Measurements from ENCODE around the gene UHRF2. TPM values are rescaled to one million over a fixed set of nuclear protein-coding genes. Genes with fewer than 3 reads are reported as not detected.

UHRF2 gene
- total RNA-seq, 1 experiment from 2014 or later: 40.6 TPM

DNA sequence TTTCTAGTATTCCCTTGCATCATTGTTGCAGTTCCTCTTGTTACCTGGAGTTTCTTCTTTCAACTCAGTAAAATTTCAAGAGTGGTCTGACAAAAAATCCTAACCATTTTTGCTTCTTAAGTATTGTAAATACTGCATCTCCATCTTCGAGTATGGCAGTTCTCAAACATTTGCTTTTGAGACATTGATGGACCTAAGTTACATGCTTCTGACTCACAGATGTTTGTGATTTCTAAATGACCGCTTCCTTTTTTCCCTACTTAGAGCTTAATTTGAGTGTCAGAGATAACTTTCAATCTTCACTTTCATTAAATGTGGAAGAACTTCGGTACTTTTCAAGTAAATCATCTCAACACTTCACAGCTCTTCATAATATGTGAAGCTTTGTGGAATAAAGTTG is 4.2 kb downstream of the UHRF2 start:
- H3K36me3 ChIP-seq (ENCODE audit: control insufficient read depth in 1 of 2, insufficient read depth in 2 of 2, low read length in 2 of 2): no peaks in the 10 kb centered on the region
- intact Hi-C loops (cut with micrococcal nuclease): loop anchor here (10.0 kb wide), 1 partner anchor 338 kb away; the partner anchor contains the start of gene KDM4C
- H4K20me1 ChIP-seq (ENCODE audit: insufficient read depth): no peaks in the 10 kb centered on the region; the same call in 1 of the 2 replicates
- no peaks in the 10 kb centered on the region for H3K9me2 ChIP-seq (ENCODE audit: insufficient read depth)
- H2AFZ ChIP-seq (ENCODE audit: low read depth, low read length, poor library complexity, severe bottlenecking): no peak overlapping the region
- CTCF ChIA-PET: no interaction called here
- RAD21 ChIA-PET (ENCODE audit: low non-redundant PET in 1 of 2, low total read pairs in 2 of 2, uncharacterized antibody in 2 of 2, unreplicated experiment in 2 of 2): no interaction called here
- peaks cover 89% of the 10 kb centered on the region for H3K79me2 ChIP-seq (ENCODE audit: insufficient read depth, low read length)
- H3K4me3 ChIP-seq (replicated peaks in 1 of 2; ENCODE audit: low read depth in 1 of 2, low read length in 2 of 2): no peak overlapping the region
- POLR2A ChIA-PET: no interaction called here
- H3K4me2 ChIP-seq (ENCODE audit: low read length): no peak overlapping the region
- no peak for TF ChIP-seq CEBPB (IDR thresholded peaks at IDR 0.05; ENCODE audit: low read depth)
- no peak for TF ChIP-seq FOSL1 (IDR thresholded peaks at IDR 0.05; ENCODE audit: low read depth)
- no peak for TF ChIP-seq EGR1 (IDR thresholded peaks at IDR 0.05; ENCODE audit: low read depth)
- TF ChIP-seq POLR2A (IDR thresholded peaks at IDR 0.05; ENCODE audit: borderline replicate concordance, extremely low read depth, insufficient read depth, insufficient read length): no peak
- no peak for TF ChIP-seq EZH2phosphoT487 (IDR thresholded peaks at IDR 0.05; ENCODE audit: borderline replicate concordance)
- TF ChIP-seq, protein P1, sequence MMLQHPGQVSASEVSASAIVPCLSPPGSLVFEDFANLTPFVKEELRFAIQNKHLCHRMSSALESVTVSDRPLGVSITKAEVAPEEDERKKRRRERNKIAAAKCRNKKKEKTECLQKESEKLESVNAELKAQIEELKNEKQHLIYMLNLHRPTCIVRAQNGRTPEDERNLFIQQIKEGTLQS (IDR thresholded peaks at IDR 0.05): no peak
- no peak for TF ChIP-seq SIN3A (IDR thresholded peaks at IDR 0.05; ENCODE audit: low read depth)
- TF ChIP-seq ZFX (IDR thresholded peaks at IDR 0.05): no peak
- TF ChIP-seq, protein P2, sequence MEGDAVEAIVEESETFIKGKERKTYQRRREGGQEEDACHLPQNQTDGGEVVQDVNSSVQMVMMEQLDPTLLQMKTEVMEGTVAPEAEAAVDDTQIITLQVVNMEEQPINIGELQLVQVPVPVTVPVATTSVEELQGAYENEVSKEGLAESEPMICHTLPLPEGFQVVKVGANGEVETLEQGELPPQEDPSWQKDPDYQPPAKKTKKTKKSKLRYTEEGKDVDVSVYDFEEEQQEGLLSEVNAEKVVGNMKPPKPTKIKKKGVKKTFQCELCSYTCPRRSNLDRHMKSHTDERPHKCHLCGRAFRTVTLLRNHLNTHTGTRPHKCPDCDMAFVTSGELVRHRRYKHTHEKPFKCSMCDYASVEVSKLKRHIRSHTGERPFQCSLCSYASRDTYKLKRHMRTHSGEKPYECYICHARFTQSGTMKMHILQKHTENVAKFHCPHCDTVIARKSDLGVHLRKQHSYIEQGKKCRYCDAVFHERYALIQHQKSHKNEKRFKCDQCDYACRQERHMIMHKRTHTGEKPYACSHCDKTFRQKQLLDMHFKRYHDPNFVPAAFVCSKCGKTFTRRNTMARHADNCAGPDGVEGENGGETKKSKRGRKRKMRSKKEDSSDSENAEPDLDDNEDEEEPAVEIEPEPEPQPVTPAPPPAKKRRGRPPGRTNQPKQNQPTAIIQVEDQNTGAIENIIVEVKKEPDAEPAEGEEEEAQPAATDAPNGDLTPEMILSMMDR (IDR thresholded peaks at IDR 0.05 in 2 of 3, conservative IDR thresholded peaks at IDR 0.05 in 1 of 3; ENCODE audit: borderline replicate concordance in 1 of 3, insufficient read depth in 1 of 3, low read depth in 2 of 3, low read length in 2 of 3): no peak
- no peak for TF ChIP-seq EZH2 (IDR thresholded peaks at IDR 0.05)
- no peak for TF ChIP-seq ELF1 (IDR thresholded peaks at IDR 0.05; ENCODE audit: borderline replicate concordance, low read depth)
- TF ChIP-seq RAD21 (IDR thresholded peaks at IDR 0.05; ENCODE audit: low read depth): no peak
- no peak for TF ChIP-seq JUND (IDR thresholded peaks at IDR 0.05)
- TF ChIP-seq, protein P3, sequence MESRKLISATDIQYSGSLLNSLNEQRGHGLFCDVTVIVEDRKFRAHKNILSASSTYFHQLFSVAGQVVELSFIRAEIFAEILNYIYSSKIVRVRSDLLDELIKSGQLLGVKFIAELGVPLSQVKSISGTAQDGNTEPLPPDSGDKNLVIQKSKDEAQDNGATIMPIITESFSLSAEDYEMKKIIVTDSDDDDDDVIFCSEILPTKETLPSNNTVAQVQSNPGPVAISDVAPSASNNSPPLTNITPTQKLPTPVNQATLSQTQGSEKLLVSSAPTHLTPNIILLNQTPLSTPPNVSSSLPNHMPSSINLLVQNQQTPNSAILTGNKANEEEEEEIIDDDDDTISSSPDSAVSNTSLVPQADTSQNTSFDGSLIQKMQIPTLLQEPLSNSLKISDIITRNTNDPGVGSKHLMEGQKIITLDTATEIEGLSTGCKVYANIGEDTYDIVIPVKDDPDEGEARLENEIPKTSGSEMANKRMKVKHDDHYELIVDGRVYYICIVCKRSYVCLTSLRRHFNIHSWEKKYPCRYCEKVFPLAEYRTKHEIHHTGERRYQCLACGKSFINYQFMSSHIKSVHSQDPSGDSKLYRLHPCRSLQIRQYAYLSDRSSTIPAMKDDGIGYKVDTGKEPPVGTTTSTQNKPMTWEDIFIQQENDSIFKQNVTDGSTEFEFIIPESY (IDR thresholded peaks at IDR 0.05; ENCODE audit: extremely low read depth, insufficient replicate concordance, low read length): no peak
- no peak for TF ChIP-seq SRF (IDR thresholded peaks at IDR 0.05; ENCODE audit: low read depth)
- H3K27me3 ChIP-seq (ENCODE audit: insufficient read depth, low read length): no peaks in the 10 kb centered on the region
- H3K9me3 ChIP-seq (ENCODE audit: control insufficient read depth in 1 of 2, insufficient read depth in 1 of 2, low read depth in 1 of 2, low read length in 2 of 2): no peaks in the 10 kb centered on the region
- no peak overlapping the region for H3K27ac ChIP-seq (ENCODE audit: low read depth, low read length)
- DNase-seq (ENCODE audit: low read depth, low spot score): no peak
- BruUV-seq (replicated peaks): no TSS peak
- ATAC-seq: no peak
- no peak overlapping the region for H3K9ac ChIP-seq (ENCODE audit: low read length)
- H3K4me1 ChIP-seq (ENCODE audit: control insufficient read depth in 1 of 2, insufficient read depth in 2 of 2, low read length in 2 of 2): peaks cover 8 to 18% of the 10 kb centered on the region in 2 experiments; a peak in 3 of 4 replicates
